CD8-positive, alpha-beta memory T cell (primary cell): ENCODE results near the gene ACP3. TPM values are rescaled to one million over a fixed set of nuclear protein-coding genes. Genes with fewer than 3 reads are reported as not detected.
"Not testable (repeated sequence)": the region's sequence is repeated elsewhere in the genome, so short reads cannot be mapped to it uniquely, and the experiment has no call there.

Source experiments
- CTCF ChIA-PET: fragments of 350-600 bp; sonication (Branson Sonifier 250); formaldehyde crosslinking; loops from one replicate; lab custom pipeline; 2021; ENCODE audit warnings: antibody characterized with exemption; lab: Charles Lee
- POLR2A ChIA-PET: fragments of 350-600 bp; sonication (Branson Sonifier 250); formaldehyde crosslinking; loops from one replicate; lab custom pipeline; 2021; ENCODE audit warnings: antibody characterized with exemption; lab: Charles Lee
- DNase-seq, 5 donors: peaks; one replicate each; pipeline versions ENCODE4 v3.0.0 to v3.0.0-alpha.2; 2020 to 2022; ENCODE audit warnings: mixed read lengths in 1 of 5
- H3K27ac ChIP-seq: one replicate; pipeline ENCODE4 v1.7.0; 2013; ENCODE audit warnings: low read depth, mild to moderate bottlenecking, low read length, moderate library complexity
- H3K27me3 ChIP-seq: 2 replicates; pipeline ENCODE4 v1.7.0; 2013; ENCODE audit warnings: low read length, mild to moderate bottlenecking; ENCODE audit not compliant: insufficient read depth, poor library complexity, severe bottlenecking
- H3K36me3 ChIP-seq: 2 replicates; pipeline ENCODE4 v1.7.0; 2013; ENCODE audit warnings: mild to moderate bottlenecking, low read length, moderate library complexity; ENCODE audit not compliant: insufficient read depth
- H3K4me1 ChIP-seq: 2 replicates; pipeline ENCODE4 v1.7.0; 2013; ENCODE audit warnings: mild to moderate bottlenecking, low read length, moderate library complexity; ENCODE audit not compliant: insufficient read depth
- H3K4me3 ChIP-seq: 2 replicates; pipeline ENCODE4 v1.7.0; 2013; ENCODE audit warnings: mild to moderate bottlenecking, low read length
- H3K9me3 ChIP-seq: 2 replicates; pipeline ENCODE4 v1.7.0; 2013; ENCODE audit warnings: mild to moderate bottlenecking, low read length
- H3K27ac Mint-ChIP-seq, 8 donors: one replicate each; pipeline ENCODE4 v1.8.0; 2020 to 2021; ENCODE audit warnings: mixed read lengths in 8 of 8, mild to moderate bottlenecking in 6 of 8, inconsistent platforms in 3 of 8, moderate library complexity in 3 of 8
- H3K27me3 Mint-ChIP-seq, 2 donors: one replicate each; pipeline ENCODE4 v1.8.0; 2020 to 2021; ENCODE audit warnings: mixed read lengths in 2 of 2, mild to moderate bottlenecking in 1 of 2, moderate library complexity in 1 of 2
- H3K36me3 Mint-ChIP-seq, 3 donors: one replicate each; pipeline ENCODE4 v1.8.0; 2020 to 2021; ENCODE audit warnings: mixed read lengths in 3 of 3, inconsistent platforms in 1 of 3, mild to moderate bottlenecking in 1 of 3
- H3K4me1 Mint-ChIP-seq, 3 donors: one replicate each; pipeline ENCODE4 v1.8.0; 2020 to 2021; ENCODE audit warnings: mixed read lengths in 3 of 3, inconsistent platforms in 1 of 3, mild to moderate bottlenecking in 1 of 3
- H3K4me3 Mint-ChIP-seq, 7 donors: one replicate each; pipeline ENCODE4 v1.8.0; 2020 to 2021; ENCODE audit warnings: mixed read lengths in 7 of 7, mild to moderate bottlenecking in 6 of 7, moderate library complexity in 4 of 7, inconsistent platforms in 2 of 7
- H3K9me3 Mint-ChIP-seq, 5 donors: one replicate each; pipeline ENCODE4 v1.8.0; 2020 to 2022; ENCODE audit warnings: mixed read lengths in 5 of 5, mild to moderate bottlenecking in 3 of 5, moderate library complexity in 2 of 5, inconsistent platforms in 1 of 5
- polyA plus RNA-seq: library from polyadenylated mRNA; unstranded; fragments of 300-500 nt; fragmentation: Illumina TruSeq; gene quantifications from one replicate; pipeline ENCODE4 v1.2.3, GENCODE V29; 2021
- total RNA-seq, 2 experiments: library from RNA; stranded (reverse); gene quantifications; one replicate each; pipeline ENCODE4 v1.2.3, GENCODE V29; 2021

The ACP3 gene
- total and polyA plus RNA-seq, 3 experiments from 2014 or later = not detected

- Histone ChIP-seq H3K27ac (no peak overlapping the region), H3K4me1 (no peaks in the 10 kb centered on the region), H3K9me3 (no peaks in the 10 kb centered on the region), H3K36me3 (no peaks in the 10 kb centered on the region), H3K4me3 (no peak overlapping the region), H3K27me3 (no peaks in the 10 kb centered on the region)
- ChIA-PET CTCF (no interaction called here), POLR2A (no interaction called here)
- peaks cover 0 to 4% (median 0%) of the 10 kb centered on the region in 5 donors for H3K9me3 Mint-ChIP-seq
- no peak overlapping the region for H3K4me3 Mint-ChIP-seq
- no peaks in the 10 kb centered on the region for H3K4me1 Mint-ChIP-seq
- no peak for DNase-seq
- H3K27ac Mint-ChIP-seq = no peak overlapping the region
- H3K36me3 Mint-ChIP-seq = no peaks in the 10 kb centered on the region
- peaks cover 9 to 15% of the 10 kb centered on the region in 2 donors for H3K27me3 Mint-ChIP-seq
These were observed 22.3 kb upstream of the ACP3 start for GRCh38 chr3:132294906-132295305.

- H3K4me1 ChIP-seq, H3K4me1 Mint-ChIP-seq, DNase-seq, H3K27me3 ChIP-seq, H3K4me3 ChIP-seq, H3K27ac Mint-ChIP-seq, CTCF ChIA-PET, H3K36me3 Mint-ChIP-seq, H3K36me3 ChIP-seq, H3K27ac ChIP-seq, H3K4me3 Mint-ChIP-seq, H3K9me3 ChIP-seq, POLR2A ChIA-PET: not testable (repeated sequence)
- Mint-ChIP-seq H3K9me3 (peaks cover 7 to 12% (median 9%) of the 10 kb centered on the region in 5 donors), H3K27me3 (peaks cover 12 to 19% of the 10 kb centered on the region in 2 donors)
These were observed 13.6 kb upstream of the ACP3 start for GRCh38 chr3:132303336-132304201.

DNA sequence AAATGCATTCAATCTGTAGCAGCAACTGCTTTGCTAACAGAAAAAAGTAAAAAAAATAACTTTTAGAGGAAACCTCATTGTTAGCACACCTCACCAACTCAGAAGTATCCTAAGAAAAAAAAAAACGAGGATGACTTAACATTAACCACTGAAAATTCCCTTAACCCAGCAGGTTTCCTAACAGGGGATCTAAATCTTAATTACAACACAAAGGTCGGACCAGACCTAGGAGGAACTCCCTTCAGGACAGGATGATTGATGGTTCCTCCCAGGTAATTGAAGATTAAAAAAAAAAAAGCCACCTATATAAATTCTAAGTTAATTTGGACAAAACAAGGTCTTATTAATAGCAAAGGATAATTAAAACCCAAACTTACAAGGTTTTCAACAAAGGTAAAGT is 12.9 kb upstream of the ACP3 start:
- H3K4me1 Mint-ChIP-seq, H3K4me3 Mint-ChIP-seq: not testable (repeated sequence)
- H3K9me3 Mint-ChIP-seq = peaks cover 7 to 12% (median 9%) of the 10 kb centered on the region in 5 donors

GRCh38 chr3:132310057-132310456 is 7.2 kb upstream of the ACP3 start:
- H3K27ac ChIP-seq, H3K27me3 ChIP-seq, H3K9me3 Mint-ChIP-seq, H3K9me3 ChIP-seq, POLR2A ChIA-PET, DNase-seq, H3K4me3 Mint-ChIP-seq, H3K4me1 ChIP-seq, H3K4me3 ChIP-seq, H3K4me1 Mint-ChIP-seq, H3K36me3 ChIP-seq, H3K27ac Mint-ChIP-seq, CTCF ChIA-PET, H3K36me3 Mint-ChIP-seq: not testable (repeated sequence)
- peaks cover 0 to 11% of the 10 kb centered on the region in 2 donors for H3K27me3 Mint-ChIP-seq

More for the DNA sequence above, 12.9 kb upstream of the ACP3 start:
- CTCF ChIA-PET, H3K4me1 ChIP-seq, DNase-seq, H3K27ac ChIP-seq, H3K27me3 ChIP-seq, H3K27ac Mint-ChIP-seq, H3K4me3 ChIP-seq, H3K36me3 Mint-ChIP-seq, POLR2A ChIA-PET, H3K36me3 ChIP-seq, H3K9me3 ChIP-seq: not testable (repeated sequence)
- H3K27me3 Mint-ChIP-seq = peaks cover 8 to 19% of the 10 kb centered on the region in 2 donors

- CTCF ChIA-PET = no interaction called here
- no peak overlapping the region for H3K4me3 Mint-ChIP-seq
These were observed 5.9 kb upstream of the ACP3 start for GRCh38 chr3:132311316-132311715.

GRCh38 chr3:132311841-132312240 is 5.4 kb upstream of the ACP3 start:
- Mint-ChIP-seq H3K27me3 (peaks cover 0 to 16% of the 10 kb centered on the region in 2 donors), H3K36me3 (no peaks in the 10 kb centered on the region), H3K27ac (no peak overlapping the region), H3K4me3 (no peak overlapping the region), H3K4me1 (no peaks in the 10 kb centered on the region), H3K9me3 (no peaks in the 10 kb centered on the region)
- POLR2A ChIA-PET = no interaction called here
- Histone ChIP-seq H3K27me3 (no peaks in the 10 kb centered on the region), H3K27ac (no peak overlapping the region), H3K36me3 (no peaks in the 10 kb centered on the region), H3K4me3 (no peak overlapping the region), H3K9me3 (no peaks in the 10 kb centered on the region), H3K4me1 (no peaks in the 10 kb centered on the region)
- CTCF ChIA-PET = no interaction called here
- DNase-seq = no peak

More at GRCh38 chr3:132311316-132311715, 5.9 kb upstream of the ACP3 start:
- H3K4me1 ChIP-seq = no peaks in the 10 kb centered on the region
- DNase-seq = no peak
- H3K27ac ChIP-seq = no peak overlapping the region
- H3K4me3 ChIP-seq = no peak overlapping the region
- no peak overlapping the region for H3K27ac Mint-ChIP-seq
- POLR2A ChIA-PET = no interaction called here
- H3K36me3 Mint-ChIP-seq = no peaks in the 10 kb centered on the region
- H3K27me3 ChIP-seq = no peaks in the 10 kb centered on the region
- no peaks in the 10 kb centered on the region for H3K9me3 ChIP-seq
- peaks cover 0 to 16% of the 10 kb centered on the region in 2 donors for H3K27me3 Mint-ChIP-seq
- H3K36me3 ChIP-seq = no peaks in the 10 kb centered on the region
- H3K4me1 Mint-ChIP-seq = no peaks in the 10 kb centered on the region
- H3K9me3 Mint-ChIP-seq = no peaks in the 10 kb centered on the region

DNA sequence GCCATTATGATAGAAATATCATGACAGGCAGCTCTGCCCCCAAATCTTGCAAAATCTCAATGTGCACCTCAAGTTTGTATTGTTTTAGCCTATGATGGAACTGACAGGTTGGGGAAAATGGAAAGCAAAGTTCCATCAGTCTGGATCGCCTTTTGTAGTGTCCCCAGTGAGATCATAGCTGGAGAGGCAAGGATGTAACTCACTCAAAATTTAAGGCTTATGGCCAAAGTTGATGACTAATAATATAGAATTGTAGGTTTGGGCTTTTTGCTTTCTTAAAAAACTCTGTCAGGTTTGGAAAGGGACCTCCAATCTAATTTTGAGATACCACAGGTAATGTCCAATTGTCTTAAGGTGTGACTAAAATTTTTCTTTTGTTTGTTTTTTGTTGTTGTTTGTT is 1.4 kb upstream of the ACP3 start:
- peaks cover 0 to 2% (median 0%) of the 10 kb centered on the region in 5 donors for H3K9me3 Mint-ChIP-seq
- DNase-seq = no peak
- ChIA-PET CTCF (no interaction called here), POLR2A (no interaction called here)
- H3K27ac Mint-ChIP-seq = no peak overlapping the region
- H3K9me3 ChIP-seq = no peaks in the 10 kb centered on the region
- H3K4me1 ChIP-seq = no peaks in the 10 kb centered on the region
- H3K36me3 Mint-ChIP-seq = no peaks in the 10 kb centered on the region
- no peaks in the 10 kb centered on the region for H3K4me1 Mint-ChIP-seq
- H3K27ac ChIP-seq = no peak overlapping the region
- no peaks in the 10 kb centered on the region for H3K27me3 ChIP-seq
- H3K4me3 ChIP-seq = no peak overlapping the region
- no peaks in the 10 kb centered on the region for H3K36me3 ChIP-seq
- H3K27me3 Mint-ChIP-seq = peaks cover 8 to 35% of the 10 kb centered on the region in 2 donors
- no peak overlapping the region for H3K4me3 Mint-ChIP-seq

DNA sequence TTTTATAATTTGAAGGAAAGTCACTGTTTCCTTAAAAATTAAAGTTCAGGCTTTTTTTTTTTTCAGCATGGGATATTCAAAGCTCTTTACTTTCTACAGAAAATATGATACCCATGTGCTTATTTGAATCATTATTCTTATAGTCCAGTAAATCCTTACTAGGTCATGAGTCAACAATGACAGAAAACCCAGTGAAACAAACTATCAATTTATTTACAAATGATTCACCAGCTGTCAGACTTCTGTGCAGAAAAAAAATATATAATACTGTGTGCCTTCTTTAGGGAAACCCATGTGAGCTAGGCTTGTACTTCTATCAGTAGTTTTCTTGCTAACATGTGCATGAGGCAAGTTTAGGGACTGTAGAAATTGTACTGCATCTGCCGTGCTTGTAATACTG is 1.2 kb downstream of the ACP3 start:
- Mint-ChIP-seq H3K4me3 (no peak overlapping the region), H3K4me1 (no peaks in the 10 kb centered on the region), H3K36me3 (no peaks in the 10 kb centered on the region), H3K27me3 (peaks cover 10 to 42% of the 10 kb centered on the region in 2 donors), H3K27ac (no peak overlapping the region), H3K9me3 (peaks cover 0 to 2% (median 0%) of the 10 kb centered on the region in 5 donors)
- no peak overlapping the region for H3K27ac ChIP-seq
- no peaks in the 10 kb centered on the region for H3K4me1 ChIP-seq
- no peaks in the 10 kb centered on the region for H3K9me3 ChIP-seq
- ChIA-PET POLR2A (no interaction called here), CTCF (no interaction called here)
- no peaks in the 10 kb centered on the region for H3K36me3 ChIP-seq
- H3K27me3 ChIP-seq = no peaks in the 10 kb centered on the region
- H3K4me3 ChIP-seq = no peak overlapping the region
- DNase-seq = no peak
